H1 (cell line): Measurements from ENCODE around the gene SLFNL1. TPM values are rescaled to one million over a fixed set of nuclear protein-coding genes. Genes with fewer than 3 reads are reported as not detected.

Experiments
- CTCF ChIA-PET: fragments of 300-600 bp; sonication (Branson Sonifier 250); formaldehyde crosslinking; loops from one replicate; lab custom pipeline; 2021; ENCODE audit not compliant: partially characterized antibody; lab: Charles Lee
- POLR2A ChIA-PET: fragments of 300-600 bp; sonication (Branson Sonifier 250); formaldehyde crosslinking; loops from one replicate; lab custom pipeline; 2021; ENCODE audit warnings: inconsistent platforms; ENCODE audit not compliant: partially characterized antibody; lab: Charles Lee
- DNase-seq, 2 experiments: peaks; one replicate each; pipeline versions ENCODE4 v3.0.0 to v3.0.0-alpha.2; 2010 to 2022; ENCODE audit warnings: low spot score in 2 of 2, low read depth in 1 of 2, mixed read lengths in 1 of 2
- FAIRE-seq: peaks from 2 replicates; lab custom pipeline; 2011; peaks lifted over from hg19 to GRCh38; lab: Jason Lieb, UNC
- H2AFZ ChIP-seq: 2 replicates; pipeline ENCODE4 v1.8.1; 2012; ENCODE audit warnings: low read length, inconsistent platforms
- H2AK5ac ChIP-seq: 2 replicates; pipeline ENCODE4 v1.6.1; 2013; ENCODE audit warnings: low read depth, low read length
- H2BK120ac ChIP-seq: replicated peaks from 2 replicates; pipeline ENCODE3; 2013; ENCODE audit warnings: low read depth, low read length, inconsistent platforms
- H2BK12ac ChIP-seq: 2 replicates; pipeline ENCODE4 v1.6.1; 2013; ENCODE audit warnings: low read depth, low read length
- H2BK15ac ChIP-seq: 2 replicates; pipeline ENCODE4 v1.6.1; 2013; ENCODE audit warnings: low read length
- H2BK20ac ChIP-seq: 2 replicates; pipeline ENCODE4 v1.6.1; 2013; ENCODE audit warnings: low read length
- H2BK5ac ChIP-seq: 2 replicates; pipeline ENCODE4 v1.6.1; 2013; ENCODE audit warnings: low read depth, low read length
- H3K14ac ChIP-seq: 2 replicates; pipeline ENCODE4 v1.6.1; 2013; ENCODE audit warnings: inconsistent platforms; ENCODE audit not compliant: insufficient read length
- H3K18ac ChIP-seq: 2 replicates; pipeline ENCODE4 v1.6.1; 2013; ENCODE audit warnings: low read length; ENCODE audit errors: extremely low read depth
- H3K23ac ChIP-seq: 2 replicates; pipeline ENCODE4 v1.6.1; 2013; ENCODE audit warnings: inconsistent platforms; ENCODE audit not compliant: insufficient read length
- H3K23me2 ChIP-seq: 2 replicates; pipeline ENCODE4 v1.6.1; 2013; ENCODE audit warnings: low read depth, low read length
- H3K27ac ChIP-seq: 2 replicates; pipeline ENCODE4 v1.6.1; 2011; ENCODE audit warnings: low read depth, low read length, inconsistent platforms
- H3K27me3 ChIP-seq, 4 experiments: replicated peaks in 1 of 4; 1 replicate in 1 of 4; 2 replicates in 3 of 4; pipeline versions ENCODE4 v1.6.1 to v1.8.1; 2011 to 2013; ENCODE audit warnings: low read length in 3 of 4, mild to moderate bottlenecking in 3 of 4, inconsistent platforms in 2 of 4, mixed read lengths in 2 of 4, moderate library complexity in 1 of 4; ENCODE audit not compliant: control insufficient read depth in 3 of 4, insufficient read depth in 3 of 4; ENCODE audit errors: extremely low read depth in 1 of 4
- H3K36me3 ChIP-seq, 4 experiments: 2 replicates each; pipeline versions ENCODE4 v1.6.1 to v1.8.1; 2011 to 2013; ENCODE audit warnings: mild to moderate bottlenecking in 4 of 4, low read length in 3 of 4, moderate library complexity in 2 of 4, control low read depth in 1 of 4, inconsistent platforms in 1 of 4; ENCODE audit not compliant: insufficient read depth in 4 of 4, control insufficient read depth in 2 of 4
- H3K4ac ChIP-seq: replicated peaks from 2 replicates; pipeline ENCODE3; 2013; ENCODE audit warnings: low read length, low read depth, mixed read lengths, inconsistent platforms; ENCODE audit not compliant: insufficient read length
- H3K4me1 ChIP-seq, 4 experiments: replicated peaks in 1 of 4; 1 replicate in 1 of 4; 2 replicates in 3 of 4; pipeline versions ENCODE4 v1.6.1 to v1.8.1; 2011 to 2013; ENCODE audit warnings: low read length in 3 of 4, inconsistent platforms in 2 of 4, mixed read lengths in 1 of 4; ENCODE audit not compliant: insufficient read depth in 4 of 4, control insufficient read depth in 3 of 4
- H3K4me2 ChIP-seq, 2 experiments: 2 replicates each; pipeline versions ENCODE4 v1.6.1 to v1.8.1; 2011 to 2013; ENCODE audit warnings: low read depth in 2 of 2, low read length in 2 of 2, control low read depth in 1 of 2, inconsistent platforms in 1 of 2, mild to moderate bottlenecking in 1 of 2; ENCODE audit not compliant: insufficient read depth in 1 of 2
- H3K4me3 ChIP-seq, 4 experiments: fragments of 200-600, 300-600 bp in 1 of 4; sonication (generic), shearing (Covaris generic), sonication (Bioruptor Twin) in 1 of 4; 2 replicates each; pipeline versions ENCODE4 v1.5.1 to v1.8.1; 2011 to 2016; ENCODE audit warnings: low read length in 4 of 4, low read depth in 3 of 4, control low read depth in 2 of 4, inconsistent platforms in 2 of 4, mild to moderate bottlenecking in 2 of 4, mixed read lengths in 1 of 4, moderate library complexity in 1 of 4; ENCODE audit not compliant: insufficient read depth in 2 of 4; ENCODE audit errors: extremely low read depth in 1 of 4
- H3K56ac ChIP-seq: replicated peaks from 2 replicates; pipeline ENCODE3; 2013; ENCODE audit warnings: low read depth, mild to moderate bottlenecking, mixed read lengths, low read length, inconsistent platforms; ENCODE audit not compliant: insufficient read length
- H3K79me1 ChIP-seq: 2 replicates; pipeline ENCODE4 v1.6.1; 2013; ENCODE audit warnings: low read depth, low read length, control low read depth
- H3K79me2 ChIP-seq, 2 experiments: 2 replicates each; pipeline versions ENCODE4 v1.6.1 to v1.8.1; 2012 to 2013; ENCODE audit warnings: low read length in 2 of 2, mild to moderate bottlenecking in 2 of 2, inconsistent platforms in 1 of 2; ENCODE audit not compliant: insufficient read depth in 2 of 2, control insufficient read depth in 1 of 2
- H3K9ac ChIP-seq, 4 experiments: replicated peaks in 1 of 4; 1 replicate in 1 of 4; 2 replicates in 3 of 4; pipeline versions ENCODE4 v1.6.1 to v1.8.1; 2011 to 2013; ENCODE audit warnings: low read depth in 3 of 4, low read length in 3 of 4, control low read depth in 2 of 4, mild to moderate bottlenecking in 2 of 4, moderate library complexity in 2 of 4, inconsistent platforms in 1 of 4; ENCODE audit errors: extremely low read depth in 1 of 4
- H3K9me3 ChIP-seq, 2 experiments: 2 replicates each; pipeline versions ENCODE4 v1.6.1 to v1.8.1; 2012 to 2013; ENCODE audit warnings: mild to moderate bottlenecking in 2 of 2, moderate library complexity in 2 of 2, control low read depth in 1 of 2, inconsistent platforms in 1 of 2, low read depth in 1 of 2, low read length in 1 of 2, mixed read lengths in 1 of 2; ENCODE audit not compliant: insufficient read depth in 2 of 2
- H4K20me1 ChIP-seq, 2 experiments: replicated peaks in 1 of 2; 2 replicates each; pipeline versions ENCODE3 to v1.8.1; 2011 to 2013; ENCODE audit warnings: inconsistent platforms in 2 of 2, low read length in 2 of 2, mild to moderate bottlenecking in 1 of 2; ENCODE audit not compliant: insufficient read depth in 2 of 2, control insufficient read depth in 1 of 2
- H4K5ac ChIP-seq: 2 replicates; pipeline ENCODE4 v1.6.1; 2013; ENCODE audit warnings: low read length, low read depth, mixed read lengths, inconsistent platforms; ENCODE audit not compliant: insufficient read length
- H4K8ac ChIP-seq: 2 replicates; pipeline ENCODE4 v1.8.0; 2013; ENCODE audit warnings: mild to moderate bottlenecking, moderate library complexity, low read length, inconsistent platforms; ENCODE audit not compliant: insufficient read depth; ENCODE audit errors: extremely low read depth
- H4K91ac ChIP-seq: replicated peaks from 2 replicates; pipeline ENCODE3; 2013; ENCODE audit warnings: low read length, mixed read lengths, inconsistent platforms; ENCODE audit not compliant: insufficient read length
- CEBPB ChIP-seq: IDR thresholded peaks from 2 replicates; pipeline ENCODE4 v1.6.1; 2012; ENCODE audit warnings: low read depth, low read length
- CREB1 ChIP-seq: IDR thresholded peaks from 2 replicates; pipeline ENCODE4 v1.6.1; 2012; ENCODE audit warnings: inconsistent platforms
- HDAC2 ChIP-seq, 2 experiments: fragments of 300-600 bp in 1 of 2; sonication (generic) in 1 of 2; IDR thresholded peaks; 2 replicates each; pipeline ENCODE4 v1.6.1; 2011 to 2012; ENCODE audit warnings: low read depth in 2 of 2, low read length in 2 of 2, mild to moderate bottlenecking in 2 of 2, moderate library complexity in 2 of 2, borderline replicate concordance in 1 of 2, inconsistent platforms in 1 of 2
- JUND ChIP-seq: IDR thresholded peaks from 2 replicates; pipeline ENCODE4 v1.6.1; 2011; ENCODE audit warnings: mild to moderate bottlenecking, improper control_type of control experiment, low read length
- KDM4A ChIP-seq: IDR thresholded peaks from one replicate; pipeline ENCODE4 v1.7.1; 2012; ENCODE audit warnings: low read depth, mild to moderate bottlenecking, moderate library complexity, low read length, inconsistent platforms; ENCODE audit not compliant: severe bottlenecking
- MAFK ChIP-seq: IDR thresholded peaks from 2 replicates; pipeline ENCODE4 v1.6.1; 2012; ENCODE audit warnings: low read depth, mild to moderate bottlenecking, improper control_type of control experiment, low read length
- POLR2A ChIP-seq, 2 experiments: IDR thresholded peaks; 1 replicate in 1 of 2; 2 replicates in 1 of 2; pipeline ENCODE4 v1.6.1; 2011; ENCODE audit warnings: low read depth in 2 of 2, low read length in 2 of 2, mild to moderate bottlenecking in 2 of 2; ENCODE audit errors: control extremely low read depth in 1 of 2
- POU5F1 ChIP-seq: IDR thresholded peaks from 2 replicates; pipeline ENCODE4 v1.6.1; 2011; ENCODE audit warnings: low read depth, mild to moderate bottlenecking, low read length, moderate library complexity
- RAD21 ChIP-seq, 2 experiments: IDR thresholded peaks in 1 of 2; conservative IDR thresholded peaks in 1 of 2; 2 replicates each; pipeline ENCODE4 v1.6.1; 2011; ENCODE audit warnings: low read depth in 2 of 2, low read length in 2 of 2, improper control_type of control experiment in 1 of 2, inconsistent platforms in 1 of 2, mild to moderate bottlenecking in 1 of 2, moderate library complexity in 1 of 2
- RFX5 ChIP-seq: IDR thresholded peaks from 2 replicates; pipeline ENCODE4 v1.6.1; 2011; ENCODE audit warnings: low read depth, low read length, improper control_type of control experiment, borderline replicate concordance
- SP1 ChIP-seq: IDR thresholded peaks from 2 replicates; pipeline ENCODE4 v1.6.1; 2011; ENCODE audit warnings: low read depth, low read length
- TAF7 ChIP-seq: optimal IDR thresholded peaks from 2 replicates; pipeline ENCODE3; 2011; ENCODE audit warnings: low read depth, mild to moderate bottlenecking, inconsistent platforms, low read length, moderate library complexity, borderline replicate concordance
- TBP ChIP-seq: IDR thresholded peaks from 2 replicates; pipeline ENCODE4 v1.6.1; 2011; ENCODE audit warnings: low read depth, low read length, improper control_type of control experiment
- YY1 ChIP-seq: IDR thresholded peaks from 2 replicates; pipeline ENCODE4 v1.6.1; 2011; ENCODE audit warnings: low read depth, mild to moderate bottlenecking, low read length
- ZNF274 ChIP-seq: IDR thresholded peaks from 2 replicates; pipeline ENCODE4 v1.7.0; 2012; ENCODE audit warnings: low read length, borderline replicate concordance; ENCODE audit errors: extremely low read depth
- WGBS, 2 experiments: shearing (Covaris generic) in 1 of 2; methylation state at CpG; one replicate each; pipeline versions ENCODE4 v1.1.6 to v1.1.7; 2013 to 2015; ENCODE audit warnings: low lambda C conversion rate in 2 of 2, mixed read lengths in 2 of 2, inconsistent platforms in 1 of 2, low coverage in 1 of 2, missing lambda C conversion rate in 1 of 2; ENCODE audit not compliant: insufficient replicate concordance in 2 of 2, insufficient coverage in 1 of 2, insufficient read length in 1 of 2; ENCODE audit errors: extremely low coverage in 1 of 2, missing lambda C conversion rate in 1 of 2; 5-methylcytosine and 5-hydroxymethylcytosine counted together
- polyA plus RNA-seq, 7 experiments: library from polyadenylated mRNA; depleted of rRNA in 3 of 7; stranded (reverse) in 5 of 7; unstranded in 2 of 7; fragments of >200 nt in 5 of 7; fragments of 200-250 nt in 2 of 7; gene quantifications; 1 replicate in 5 of 7; 2 replicates in 1 of 7; 4 replicates in 1 of 7; pipeline versions ENCODE4 v1.2.1 to v1.2.3, GENCODE V29; 2011 to 2013; ENCODE audit warnings: missing spikeins in 2 of 7, mixed read lengths in 2 of 7
- total RNA-seq: library from RNA; stranded (reverse); fragmentation: NEBNext Ultra II Directional; extraction: Animal tissue kit (Norgen Biotek cat#: 25700); gene quantifications from 2 replicates; pipeline ENCODE4 v1.2.1, GENCODE V29; 2021

Gene SLFNL1
- total and polyA plus RNA-seq, 2 of the 8 experiments (the other 6 are each of a cell fraction or from before 2014, with no cell fraction given): not detected

- 91% methylated on average over 6 of the region's 6 CpGs; no CpG with 5 or more reads in 1 of the 2 experiments for WGBS, 2 experiments
- no peak overlapping the region for H2AK5ac ChIP-seq
- H3K4me2 ChIP-seq: no peak overlapping the region
- ChIA-PET CTCF (interaction anchor here (0.8 to 1.0 kb wide), 2 partner anchors 10 to 13 kb away, joined by 3 to 5 read pairs; no protein-coding TSS in a partner anchor), POLR2A (interaction anchor here (1.2 to 3.0 kb wide), 4 partner anchors 8 to 33 kb away, joined by 4 to 16 read pairs (median 4); partner anchors contain the start of genes CTPS1 and SLFNL1)
- H3K23ac ChIP-seq: no peak overlapping the region
- no peaks in the 10 kb centered on the region for H3K79me2 ChIP-seq
- H2BK12ac ChIP-seq: no peak overlapping the region
- no peaks in the 10 kb centered on the region for H3K23me2 ChIP-seq
- H3K9ac ChIP-seq: no peak overlapping the region
- H2BK5ac ChIP-seq: no peak overlapping the region
- DNase-seq (no peak), FAIRE-seq (no peak)
- no peak overlapping the region for H3K18ac ChIP-seq
- no peak overlapping the region for H3K4me3 ChIP-seq
- peaks cover 5 to 13% of the 10 kb centered on the region in 2 experiments for H4K20me1 ChIP-seq
- H3K56ac ChIP-seq: no peak overlapping the region
- no peaks in the 10 kb centered on the region for H3K4me1 ChIP-seq
- no peaks in the 10 kb centered on the region for H3K9me3 ChIP-seq
- H4K91ac ChIP-seq: no peak overlapping the region
- H2AFZ ChIP-seq: no peak overlapping the region
- no peak overlapping the region for H2BK15ac ChIP-seq
- H3K4ac ChIP-seq: no peak overlapping the region
- no peak overlapping the region for H2BK20ac ChIP-seq
- H3K14ac ChIP-seq: no peak overlapping the region
- H3K27ac ChIP-seq: no peak overlapping the region
- no peaks in the 10 kb centered on the region for H3K27me3 ChIP-seq
- H3K36me3 ChIP-seq: peaks cover 42 to 76% (median 66%) of the 10 kb centered on the region in 4 experiments
- H2BK120ac ChIP-seq: no peak overlapping the region
- H4K5ac ChIP-seq: no peak overlapping the region
- H3K79me1 ChIP-seq: peaks cover 3% of the 10 kb centered on the region; the same call in 1 of the 2 replicates
- H4K8ac ChIP-seq: no peak overlapping the region
- no peak for TF ChIP-seq POU5F1
- TF ChIP-seq POLR2A (IDR thresholded peaks at IDR 0.05; ENCODE audit: control extremely low read depth in 1 of 2, low read depth in 2 of 2, low read length in 2 of 2): no peak
- TF ChIP-seq HDAC2 (IDR thresholded peaks at IDR 0.05; ENCODE audit: borderline replicate concordance in 1 of 2, low read depth in 2 of 2, low read length in 2 of 2): no peak
- no peak for TF ChIP-seq YY1
- no peak for TF ChIP-seq TBP
- no peak for TF ChIP-seq RFX5
- TF ChIP-seq KDM4A: no peak
- no peak for TF ChIP-seq TAF7
- no peak for TF ChIP-seq RAD21 (IDR thresholded peaks at IDR 0.05 in 1 of 2, conservative IDR thresholded peaks at IDR 0.05 in 1 of 2; ENCODE audit: low read depth in 2 of 2, low read length in 2 of 2)
- no peak for TF ChIP-seq JUND
- no peak for TF ChIP-seq CEBPB
- no peak for TF ChIP-seq MAFK
- TF ChIP-seq ZNF274: no peak
- no peak for TF ChIP-seq SP1
- no peak for TF ChIP-seq CREB1
These were observed 8.5 kb downstream of the SLFNL1 start for GRCh38 chr1:41013024-41013423.
